Sigmoid colon (tissue), 4 donors: ENCODE results near the gene ACBD3.

Experiments
- CTCF ChIP-seq, 4 experiments: fragments of 450-650 bp in 3 of 4; fragments of 200-600 bp in 1 of 4; IDR thresholded peaks; one replicate each; pipeline ENCODE4 v1.5.1; 2016 to 2019; ENCODE audit warnings: antibody characterized with exemption in 4 of 4, mild to moderate bottlenecking in 3 of 4, moderate library complexity in 2 of 4
- EP300 ChIP-seq, 4 donors: sonication (generic); formaldehyde crosslinking; IDR thresholded peaks; one replicate each; pipeline ENCODE4 v1.6.1; 2017; ENCODE audit warnings: antibody characterized with exemption in 4 of 4
- POLR2A ChIP-seq, 2 donors: fragments of 450-650 bp; IDR thresholded peaks; one replicate each; pipeline ENCODE4 v1.6.1; 2016; ENCODE audit warnings: antibody characterized with exemption in 2 of 2, mild to moderate bottlenecking in 2 of 2, moderate library complexity in 2 of 2
- POLR2AphosphoS5 ChIP-seq, 4 donors: sonication (generic); formaldehyde crosslinking; IDR thresholded peaks; one replicate each; pipeline ENCODE4 v1.6.1; 2017; ENCODE audit warnings: antibody characterized with exemption in 4 of 4

GRCh38 chr1:226104671-226105121 is 81.8 kb downstream of the ACBD3 start:
- TF ChIP-seq CTCF (IDR thresholded peaks at IDR 0.05) (no peak), POLR2AphosphoS5 (IDR thresholded peaks at IDR 0.05) (no peak), EP300 (IDR thresholded peaks at IDR 0.05) (no peak), POLR2A (IDR thresholded peaks at IDR 0.05) (no peak)
